Fibroblast of the aortic adventitia (primary cell): ENCODE data around the gene NOXO1. TPM values are rescaled to one million over a fixed set of nuclear protein-coding genes. Genes with fewer than 3 reads are reported as not detected.
"Not testable (repeated sequence)": the region's sequence is repeated elsewhere in the genome, so short reads cannot be mapped to it uniquely, and the experiment has no call there.

Experiments
- DNase-seq: peaks from one replicate; pipeline ENCODE4 v3.0.0-alpha.2; 2010; ENCODE audit warnings: low read depth
- H3K4me3 ChIP-seq: 2 replicates; pipeline ENCODE4 v1.5.1; 2011; ENCODE audit warnings: low read depth, mild to moderate bottlenecking, control low read depth, low read length, moderate library complexity
- total RNA-seq: library from RNA; depleted of rRNA; stranded (reverse); fragments of >200 nt; gene quantifications from 2 replicates; pipeline ENCODE4 v1.2.3, GENCODE V29; 2012; ENCODE audit warnings: low replicate concordance
- TF ChIP-seq, protein P1 (sequence below): IDR thresholded peaks from 2 replicates; pipeline ENCODE4 v1.5.1; 2011; ENCODE audit warnings: mild to moderate bottlenecking, low read length, control low read depth, inconsistent platforms; ENCODE audit not compliant: insufficient read depth

The NOXO1 gene
- total RNA-seq, 1 donor, result not detected

DNA sequence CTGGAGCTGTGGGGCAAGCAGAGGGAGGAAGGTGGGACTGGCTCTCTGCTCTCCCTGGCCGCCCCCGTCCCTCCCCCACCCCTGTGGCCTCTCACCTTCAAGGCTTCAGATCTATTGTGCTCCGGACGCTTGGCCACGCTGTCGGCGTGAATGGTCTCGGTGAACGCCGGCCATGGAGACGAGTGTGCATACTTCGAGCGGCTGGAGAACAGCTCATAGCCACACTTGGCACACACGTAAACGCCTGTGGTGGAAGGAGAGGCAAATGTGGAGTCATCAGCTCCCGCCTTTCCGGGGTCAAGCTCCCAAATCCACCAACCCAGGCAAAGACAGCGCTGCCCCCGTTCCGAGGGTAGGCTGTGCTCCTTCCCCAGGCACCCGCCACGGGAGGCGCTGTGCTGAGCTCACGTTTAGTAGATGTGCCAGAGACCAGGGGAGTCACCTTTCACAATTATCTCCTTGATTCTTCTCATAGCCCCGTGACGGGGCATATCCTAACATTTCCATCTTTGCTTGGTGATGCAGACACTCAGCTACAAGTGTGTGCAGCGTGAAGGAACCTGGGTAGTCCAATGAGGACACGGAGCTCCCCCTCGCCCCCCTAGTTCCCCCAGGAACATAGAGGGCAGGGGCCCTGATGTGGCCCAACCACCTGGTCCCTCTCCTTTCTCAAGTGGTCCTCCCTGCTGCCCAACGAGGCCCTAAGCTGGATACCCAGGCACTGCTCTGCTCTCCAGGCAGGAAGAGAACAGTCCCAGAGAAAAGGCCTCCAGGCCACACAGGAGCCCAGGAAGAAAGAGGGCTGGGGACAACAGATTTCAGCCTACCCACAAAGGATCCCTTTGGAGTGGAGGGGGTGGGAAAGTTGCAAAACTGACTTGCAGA lies 39.9 kb downstream of the NOXO1 start:
- peak overlapping the region; percentile 86 for H3K4me3 ChIP-seq
- no peak for DNase-seq
- TF ChIP-seq, protein P1, sequence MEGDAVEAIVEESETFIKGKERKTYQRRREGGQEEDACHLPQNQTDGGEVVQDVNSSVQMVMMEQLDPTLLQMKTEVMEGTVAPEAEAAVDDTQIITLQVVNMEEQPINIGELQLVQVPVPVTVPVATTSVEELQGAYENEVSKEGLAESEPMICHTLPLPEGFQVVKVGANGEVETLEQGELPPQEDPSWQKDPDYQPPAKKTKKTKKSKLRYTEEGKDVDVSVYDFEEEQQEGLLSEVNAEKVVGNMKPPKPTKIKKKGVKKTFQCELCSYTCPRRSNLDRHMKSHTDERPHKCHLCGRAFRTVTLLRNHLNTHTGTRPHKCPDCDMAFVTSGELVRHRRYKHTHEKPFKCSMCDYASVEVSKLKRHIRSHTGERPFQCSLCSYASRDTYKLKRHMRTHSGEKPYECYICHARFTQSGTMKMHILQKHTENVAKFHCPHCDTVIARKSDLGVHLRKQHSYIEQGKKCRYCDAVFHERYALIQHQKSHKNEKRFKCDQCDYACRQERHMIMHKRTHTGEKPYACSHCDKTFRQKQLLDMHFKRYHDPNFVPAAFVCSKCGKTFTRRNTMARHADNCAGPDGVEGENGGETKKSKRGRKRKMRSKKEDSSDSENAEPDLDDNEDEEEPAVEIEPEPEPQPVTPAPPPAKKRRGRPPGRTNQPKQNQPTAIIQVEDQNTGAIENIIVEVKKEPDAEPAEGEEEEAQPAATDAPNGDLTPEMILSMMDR, result no peak

DNA sequence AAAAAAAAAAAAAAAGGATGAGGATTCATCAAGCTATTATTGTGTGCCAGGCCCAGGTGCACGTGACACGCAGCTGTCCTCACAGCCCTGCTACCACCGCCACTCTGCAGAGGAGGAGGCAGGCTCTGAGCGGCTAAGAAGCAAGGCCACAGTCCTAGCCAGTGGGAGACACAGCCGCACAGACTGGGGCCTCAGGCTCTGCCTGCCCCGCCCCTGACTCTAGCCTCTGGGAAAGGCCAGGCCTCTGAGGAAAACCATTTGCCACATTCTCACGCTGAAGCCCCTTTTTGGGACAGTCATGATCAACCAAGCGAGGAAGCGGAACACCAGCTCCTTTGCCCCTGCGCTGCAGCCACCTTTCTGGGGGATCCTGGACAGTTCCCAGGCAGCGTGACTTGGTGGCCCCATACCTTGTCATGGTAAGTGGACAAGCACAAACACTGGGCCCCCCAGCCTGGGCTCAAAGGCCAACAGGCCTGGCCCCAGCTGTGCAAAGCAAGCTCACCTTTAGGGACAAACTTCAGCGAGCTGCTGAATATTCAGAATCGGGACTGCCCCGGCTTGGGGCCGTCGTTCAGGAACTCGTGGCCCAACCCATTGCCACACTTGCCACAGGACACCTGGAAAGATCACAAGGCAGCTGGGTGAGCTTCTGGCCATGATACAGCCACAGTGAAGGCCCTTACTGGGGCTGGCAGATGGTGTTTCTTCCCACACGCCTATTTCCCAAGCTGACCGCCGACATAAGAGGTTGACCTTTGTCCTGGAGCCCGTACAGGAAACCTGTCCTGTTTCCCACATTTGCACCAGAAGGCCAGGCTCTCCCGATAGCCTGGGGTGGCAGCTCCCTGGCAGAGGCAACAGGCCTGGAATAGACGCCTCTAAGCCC lies 40.8 kb downstream of the NOXO1 start:
- no peak overlapping the region for H3K4me3 ChIP-seq
- DNase-seq, result no peak
- TF ChIP-seq, protein P1, result no peak

DNA sequence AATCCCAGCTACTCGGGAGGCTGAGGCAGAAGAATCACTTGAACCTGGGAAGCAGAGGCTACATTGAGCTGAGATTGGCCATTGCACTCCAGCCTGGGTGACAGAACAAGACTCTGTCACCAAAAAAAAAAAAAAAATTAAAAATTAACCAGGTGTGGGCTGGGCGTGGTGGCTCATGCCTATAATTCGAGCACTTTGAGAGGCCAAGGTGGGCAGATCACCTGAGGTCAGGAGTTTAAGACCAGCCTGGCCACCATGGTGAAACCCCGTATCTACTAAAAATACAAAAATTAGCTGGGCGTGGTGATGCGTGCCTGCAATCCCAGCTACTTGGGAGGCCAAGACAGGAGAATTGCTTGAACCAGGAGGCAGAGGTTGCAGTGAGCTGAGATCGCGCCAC lies 41.4 kb downstream of the NOXO1 start:
- DNase-seq, H3K4me3 ChIP-seq: not testable (repeated sequence)

DNA sequence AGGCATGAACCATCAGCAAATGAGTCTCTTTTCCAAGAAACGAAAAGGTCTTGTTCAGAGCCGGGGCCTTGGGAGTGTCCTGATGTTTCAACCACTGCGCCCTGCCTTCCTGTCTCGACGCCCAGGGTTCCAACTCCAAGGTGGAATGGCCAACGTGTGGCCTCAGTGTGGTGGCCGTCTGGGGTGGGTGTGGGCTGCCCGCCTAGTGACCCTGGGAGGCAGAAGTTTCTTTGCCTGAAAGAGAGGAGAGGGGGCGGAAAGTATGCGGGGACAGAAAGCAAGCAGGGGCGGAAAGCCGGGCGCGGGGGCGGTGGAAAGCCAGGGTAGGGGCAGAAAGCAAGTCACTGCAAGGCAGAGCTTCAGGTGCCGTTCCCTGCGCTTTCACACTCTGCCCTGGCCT lies 42.4 kb downstream of the NOXO1 start:
- no peak for DNase-seq

DNA sequence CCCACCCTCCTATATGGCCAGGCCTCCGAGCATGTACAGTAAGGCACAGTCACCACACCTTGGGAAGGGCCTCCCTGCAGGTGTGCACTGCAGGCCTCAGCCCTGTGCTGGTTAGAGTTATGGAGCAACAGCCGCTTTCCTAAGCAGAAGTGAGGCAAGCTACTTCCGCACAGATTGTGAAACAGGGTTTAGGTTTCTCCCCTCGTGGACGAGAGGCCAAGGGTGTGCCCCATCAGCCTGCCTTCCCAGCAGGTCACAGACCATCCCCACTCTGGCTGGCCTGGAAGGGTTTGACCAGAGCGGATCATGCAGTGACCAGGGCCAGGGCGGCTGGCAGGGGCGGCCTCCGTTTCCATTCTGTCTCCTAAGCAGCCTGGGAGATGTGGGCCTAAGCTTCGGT lies 43.0 kb downstream of the NOXO1 start:
- no peak for DNase-seq
- TF ChIP-seq, protein P1, result no peak
- no peak overlapping the region for H3K4me3 ChIP-seq

More for the DNA sequence above, 42.4 kb downstream of the NOXO1 start:
- TF ChIP-seq, protein P1, result no peak
- no peak overlapping the region for H3K4me3 ChIP-seq

DNA sequence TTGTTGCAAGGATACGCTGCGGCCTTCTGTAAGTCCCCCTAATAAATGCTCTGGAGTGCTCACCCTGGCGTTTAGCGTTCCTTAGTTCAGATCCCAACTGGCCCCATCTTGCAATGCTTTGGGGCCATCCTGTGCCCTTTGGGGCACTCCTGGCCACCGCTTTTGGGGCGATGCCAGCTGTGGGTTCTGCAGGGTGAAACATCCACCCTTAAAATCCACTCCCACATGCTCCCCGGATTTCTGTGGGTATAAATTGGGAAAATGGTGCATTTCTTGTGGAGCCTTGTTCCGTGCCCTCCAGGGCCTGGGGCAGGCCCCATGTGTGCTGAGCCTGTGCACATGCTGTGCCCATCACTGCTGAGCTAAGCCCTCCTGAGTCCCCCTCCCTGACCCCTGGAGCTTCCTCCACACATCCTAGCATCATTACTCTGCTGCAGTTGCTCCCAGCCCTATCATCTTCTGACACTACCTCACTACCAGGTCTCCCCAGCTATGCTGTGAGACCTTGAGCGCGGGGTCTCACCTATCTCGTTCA lies 44.3 kb downstream of the NOXO1 start:
- DNase-seq, result no peak
- no peak overlapping the region for H3K4me3 ChIP-seq
- TF ChIP-seq, protein P1, result no peak
